SK-N-SH treated with all-trans-retinoic acid at 6 μM for 48 hours (cell line): ENCODE data around the gene SLC2A4RG.

Experiments used
- GLIS3 ChIP-seq: fragments of 250-450 bp; sonication (Bioruptor Pico); IDR thresholded peaks from 2 replicates; pipeline ENCODE4 v1.5.0; 2020; ENCODE audit warnings: mild to moderate bottlenecking, moderate library complexity
- OSR1 ChIP-seq: fragments of 250-450 bp; sonication (Bioruptor Pico); IDR thresholded peaks from 2 replicates; pipeline ENCODE4 v1.8.0; 2022; ENCODE audit warnings: moderate library complexity, mild to moderate bottlenecking, inconsistent platforms
- TCF4 ChIP-seq: fragments of 250-450 bp; sonication (Bioruptor Pico); IDR thresholded peaks from 2 replicates; pipeline ENCODE4 v1.8.0; 2021; ENCODE audit warnings: mild to moderate bottlenecking, moderate library complexity, borderline replicate concordance
- ZC3H10 ChIP-seq: fragments of 250-450 bp; sonication (Bioruptor Pico); IDR thresholded peaks from 2 replicates; pipeline ENCODE4 v1.5.1; 2021; ENCODE audit warnings: mild to moderate bottlenecking, moderate library complexity
- ZNF70 ChIP-seq: fragments of 450-650 bp; formaldehyde crosslinking; IDR thresholded peaks from 2 replicates; pipeline ENCODE4 v1.5.0; 2020; ENCODE audit warnings: mild to moderate bottlenecking, moderate library complexity
- TF ChIP-seq, protein P1 (sequence below): fragments of 250-450 bp; sonication (Bioruptor Pico); IDR thresholded peaks from 2 replicates; pipeline ENCODE4 v1.8.0; 2020; ENCODE audit warnings: mild to moderate bottlenecking, moderate library complexity, borderline replicate concordance

DNA sequence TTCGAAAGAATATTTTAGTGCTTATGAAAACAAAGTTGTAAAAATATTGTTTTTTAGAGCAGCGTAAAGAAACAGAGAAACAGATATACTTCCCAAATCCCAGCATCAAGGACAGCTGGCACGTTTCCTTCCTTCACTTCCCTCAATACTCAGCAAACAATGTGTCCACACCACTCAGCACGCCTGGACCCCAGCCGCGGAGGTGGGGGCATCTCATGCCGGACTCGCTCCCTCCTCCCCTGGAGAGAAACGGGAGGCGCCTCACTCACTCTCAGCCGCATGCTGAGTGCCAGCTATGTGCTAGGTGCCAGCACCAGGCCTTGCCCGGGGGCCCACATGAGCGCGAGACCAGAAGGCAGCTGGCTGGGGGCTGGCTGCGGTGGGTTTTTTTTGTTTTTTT is 34.7 kb downstream of the SLC2A4RG start:
- TF ChIP-seq GLIS3 (CRISPR knock-in tag) (no peak), ZNF70 (CRISPR knock-in tag) (no peak), ZC3H10 (CRISPR knock-in tag) (no peak), OSR1 (CRISPR knock-in tag) (no peak), TCF4 (CRISPR knock-in tag) (no peak)
- TF ChIP-seq, protein P1, sequence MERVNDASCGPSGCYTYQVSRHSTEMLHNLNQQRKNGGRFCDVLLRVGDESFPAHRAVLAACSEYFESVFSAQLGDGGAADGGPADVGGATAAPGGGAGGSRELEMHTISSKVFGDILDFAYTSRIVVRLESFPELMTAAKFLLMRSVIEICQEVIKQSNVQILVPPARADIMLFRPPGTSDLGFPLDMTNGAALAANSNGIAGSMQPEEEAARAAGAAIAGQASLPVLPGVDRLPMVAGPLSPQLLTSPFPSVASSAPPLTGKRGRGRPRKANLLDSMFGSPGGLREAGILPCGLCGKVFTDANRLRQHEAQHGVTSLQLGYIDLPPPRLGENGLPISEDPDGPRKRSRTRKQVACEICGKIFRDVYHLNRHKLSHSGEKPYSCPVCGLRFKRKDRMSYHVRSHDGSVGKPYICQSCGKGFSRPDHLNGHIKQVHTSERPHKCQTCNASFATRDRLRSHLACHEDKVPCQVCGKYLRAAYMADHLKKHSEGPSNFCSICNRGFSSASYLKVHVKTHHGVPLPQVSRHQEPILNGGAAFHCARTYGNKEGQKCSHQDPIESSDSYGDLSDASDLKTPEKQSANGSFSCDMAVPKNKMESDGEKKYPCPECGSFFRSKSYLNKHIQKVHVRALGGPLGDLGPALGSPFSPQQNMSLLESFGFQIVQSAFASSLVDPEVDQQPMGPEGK (CRISPR knock-in tag) = no peak
